Measurements from ENCODE around the gene VRK3. TPM values are rescaled to one million over a fixed set of nuclear protein-coding genes. Genes with fewer than 3 reads are reported as not detected.
A peak's percentile ranks its signal among the peaks of the same experiment; 100 is the strongest.

The VRK3 gene
- total and polyA plus RNA-seq, 11 donors = 9.9 to 33.7 (median 23.1) TPM

GRCh38 chr19:50046649-50047503 lies 21.7 kb upstream of the VRK3 start:
- Histone ChIP-seq H3K27me3 (no peaks in the 10 kb centered on the region), H3K4me3 (no peak overlapping the region), H3K9me3 (peaks cover 0 to 52% (median 30%) of the 10 kb centered on the region in 12 donors), H3K36me3 (peaks cover 8 to 61% (median 48%) of the 10 kb centered on the region in 9 donors), H3K4me1 (peaks cover 0 to 16% (median 4%) of the 10 kb centered on the region in 12 donors), H3K27ac (no peak overlapping the region)
- ATAC-seq (no peak), DNase-seq (peak in 3 of 5 donors; percentile 28 to 53 (median 45))
- intact Hi-C loops (cut with DNase I) = no loop called here
- 69 to 74% (median 73%) methylated on average over 13 to 14 of the region's 14 CpGs for WGBS, 4 donors
- TF ChIP-seq CTCF (IDR thresholded peaks at IDR 0.05) (peak; percentile 39 to 86 (median 57)), POLR2A (IDR thresholded peaks at IDR 0.05) (no peak)

GRCh38 chr19:50044922-50045321 lies 19.8 kb upstream of the VRK3 start:
- peaks cover 8 to 81% (median 68%) of the 10 kb centered on the region in 9 donors for H3K36me3 ChIP-seq
- intact Hi-C loops (cut with DNase I) = no loop called here
- WGBS, 4 donors = 98 to 100% (median 99%) methylated on average over 7 of the region's 7 CpGs

GRCh38 chr19:50043967-50044366 lies 18.8 kb upstream of the VRK3 start:
- 95 to 97% (median 97%) methylated on average over 2 of the region's 2 CpGs for WGBS, 4 donors
- ATAC-seq (no peak), DNase-seq (no peak)
- no peak for TF ChIP-seq POLR2A (IDR thresholded peaks at IDR 0.05)
- TF ChIP-seq CTCF (IDR thresholded peaks at IDR 0.05) = no peak
- H3K4me1 ChIP-seq = no peaks in the 10 kb centered on the region
- no peak overlapping the region for H3K4me3 ChIP-seq
- H3K36me3 ChIP-seq = peaks cover 8 to 90% (median 77%) of the 10 kb centered on the region in 9 donors
- H3K27ac ChIP-seq = no peak overlapping the region
- peaks cover 0 to 52% (median 30%) of the 10 kb centered on the region in 12 donors for H3K9me3 ChIP-seq
- intact Hi-C loops (cut with DNase I) = no loop called here
- H3K27me3 ChIP-seq = no peaks in the 10 kb centered on the region

More at GRCh38 chr19:50044922-50045321, 19.8 kb upstream of the VRK3 start:
- H3K27ac ChIP-seq = no peak overlapping the region
- no peak overlapping the region for H3K4me3 ChIP-seq
- TF ChIP-seq CTCF (IDR thresholded peaks at IDR 0.05) = no peak
- no peak for TF ChIP-seq POLR2A (IDR thresholded peaks at IDR 0.05)
- DNase-seq (no peak), ATAC-seq (no peak)
- peaks cover 0 to 52% (median 30%) of the 10 kb centered on the region in 12 donors for H3K9me3 ChIP-seq
- peaks cover 0 to 1% (median 0%) of the 10 kb centered on the region in 12 donors for H3K4me1 ChIP-seq
- H3K27me3 ChIP-seq = no peaks in the 10 kb centered on the region

- intact Hi-C loops (cut with DNase I) = no loop called here
- peaks cover 0 to 42% (median 30%) of the 10 kb centered on the region in 12 donors for H3K9me3 ChIP-seq
- WGBS, 4 donors = 95 to 97% (median 96%) methylated on average over 6 of the region's 6 CpGs
- ATAC-seq = no peak
- no peak overlapping the region for H3K4me3 ChIP-seq
- peaks cover 8 to 94% (median 85%) of the 10 kb centered on the region in 9 donors for H3K36me3 ChIP-seq
- no peaks in the 10 kb centered on the region for H3K27me3 ChIP-seq
- H3K4me1 ChIP-seq = no peaks in the 10 kb centered on the region
- H3K27ac ChIP-seq = no peak overlapping the region
- TF ChIP-seq CTCF (IDR thresholded peaks at IDR 0.05) (no peak), POLR2A (IDR thresholded peaks at IDR 0.05) (no peak)
- DNase-seq = no peak
Measured at GRCh38 chr19:50042363-50043024, 17.3 kb upstream of the VRK3 start.
